ENCODE results near the gene MGAT5. TPM values are rescaled to one million over a fixed set of nuclear protein-coding genes. Genes with fewer than 3 reads are reported as not detected.

Gene MGAT5
- total and polyA plus RNA-seq, 3 experiments from 2014 or later = 6.4 to 42.4 (median 40.9) TPM

- CTCF ChIA-PET = interaction anchor here (0.9 to 4.3 kb wide), 6 partner anchors 15 to 151 kb away, joined by 3 to 15 read pairs (median 5); no protein-coding TSS in a partner anchor
- H3K4me3 Mint-ChIP-seq = no peak overlapping the region
- Histone ChIP-seq H3K4me3 (ENCODE audit: low read length) (no peak overlapping the region), H3K9me3 (ENCODE audit: low read length) (no peaks in the 10 kb centered on the region), H3K27me3 (ENCODE audit: insufficient read depth, low read length, poor library complexity, severe bottlenecking) (no peaks in the 10 kb centered on the region), H3K4me1 (ENCODE audit: insufficient read depth, low read length) (peaks cover 68% of the 10 kb centered on the region), H3K27ac (ENCODE audit: low read depth, low read length) (no peak overlapping the region), H3K36me3 (ENCODE audit: insufficient read depth, low read length) (no peaks in the 10 kb centered on the region)
- peaks cover 6 to 20% (median 6%) of the 10 kb centered on the region in 3 donors for H3K36me3 Mint-ChIP-seq
- POLR2A ChIA-PET = no interaction called here
- H3K9me3 Mint-ChIP-seq = no peaks in the 10 kb centered on the region
- H3K27me3 Mint-ChIP-seq = no peaks in the 10 kb centered on the region
- peaks cover 59 to 84% (median 83%) of the 10 kb centered on the region in 3 donors for H3K4me1 Mint-ChIP-seq
- peak overlapping the region in 1 of 8 donors; percentile 70 for H3K27ac Mint-ChIP-seq
- DNase-seq = no peak
These were observed 6.8 kb downstream of the MGAT5 start for GRCh38 chr2:134260713-134261112.

- POLR2A ChIA-PET = interaction anchor here (1.4 kb wide), 1 partner anchor 43 kb away, joined by 3 read pairs; no protein-coding TSS in a partner anchor
- CTCF ChIA-PET = interaction anchor here (1.2 to 4.3 kb wide), 8 partner anchors 9 to 150 kb away, joined by 4 to 15 read pairs (median 5); no protein-coding TSS in a partner anchor
- H3K9me3 ChIP-seq (ENCODE audit: low read length) = no peaks in the 10 kb centered on the region
- Mint-ChIP-seq H3K9me3 (no peaks in the 10 kb centered on the region), H3K4me3 (peak overlapping the region in 2 of 7 donors; percentile 12 to 39), H3K27ac (peak overlapping the region in 5 of 8 donors; percentile 29 to 70 (median 64)), H3K27me3 (no peaks in the 10 kb centered on the region), H3K36me3 (peaks cover 6 to 22% (median 6%) of the 10 kb centered on the region in 3 donors), H3K4me1 (peaks cover 60 to 81% (median 78%) of the 10 kb centered on the region in 3 donors)
- DNase-seq = no peak
- H3K36me3 ChIP-seq (ENCODE audit: insufficient read depth, low read length) = no peaks in the 10 kb centered on the region
- H3K27me3 ChIP-seq (ENCODE audit: insufficient read depth, low read length, poor library complexity, severe bottlenecking) = no peaks in the 10 kb centered on the region
- no peak overlapping the region for H3K4me3 ChIP-seq (ENCODE audit: low read length)
- no peak overlapping the region for H3K27ac ChIP-seq (ENCODE audit: low read depth, low read length)
- peaks cover 66% of the 10 kb centered on the region for H3K4me1 ChIP-seq (ENCODE audit: insufficient read depth, low read length)
These were observed 7.7 kb downstream of the MGAT5 start for GRCh38 chr2:134261398-134262131.

- H3K4me1 Mint-ChIP-seq = peaks cover 57 to 81% (median 78%) of the 10 kb centered on the region in 3 donors
These were observed 8.8 kb downstream of the MGAT5 start for GRCh38 chr2:134262684-134263083.

GRCh38 chr2:134268265-134268664 is 14.4 kb downstream of the MGAT5 start:
- Mint-ChIP-seq H3K27ac (no peak overlapping the region), H3K4me3 (no peak overlapping the region), H3K9me3 (no peaks in the 10 kb centered on the region), H3K4me1 (peaks cover 31 to 75% (median 66%) of the 10 kb centered on the region in 3 donors), H3K27me3 (no peaks in the 10 kb centered on the region), H3K36me3 (peaks cover 21 to 55% (median 26%) of the 10 kb centered on the region in 3 donors)
- H3K27me3 ChIP-seq (ENCODE audit: insufficient read depth, low read length, poor library complexity, severe bottlenecking) = no peaks in the 10 kb centered on the region
- no peak overlapping the region for H3K27ac ChIP-seq (ENCODE audit: low read depth, low read length)
- no peak for DNase-seq
- ChIA-PET CTCF (interaction anchor here (1.0 to 3.4 kb wide), 2 partner anchors 23 to 141 kb away, joined by 3 to 12 read pairs; no protein-coding TSS in a partner anchor), POLR2A (no interaction called here)
- H3K9me3 ChIP-seq (ENCODE audit: low read length) = no peaks in the 10 kb centered on the region
- H3K4me1 ChIP-seq (ENCODE audit: insufficient read depth, low read length) = peaks cover 16% of the 10 kb centered on the region
- H3K4me3 ChIP-seq (ENCODE audit: low read length) = no peak overlapping the region
- H3K36me3 ChIP-seq (ENCODE audit: insufficient read depth, low read length) = peaks cover 3% of the 10 kb centered on the region

More at GRCh38 chr2:134262684-134263083, 8.8 kb downstream of the MGAT5 start:
- POLR2A ChIA-PET = interaction anchor here (1.4 kb wide), 1 partner anchor 42 kb away, joined by 3 read pairs; no protein-coding TSS in a partner anchor
- H3K4me3 Mint-ChIP-seq = peak overlapping the region in 2 of 7 donors; percentile 5 to 10
- Histone ChIP-seq H3K4me3 (ENCODE audit: low read length) (no peak overlapping the region), H3K27ac (ENCODE audit: low read depth, low read length) (no peak overlapping the region), H3K27me3 (ENCODE audit: insufficient read depth, low read length, poor library complexity, severe bottlenecking) (no peaks in the 10 kb centered on the region), H3K9me3 (ENCODE audit: low read length) (no peaks in the 10 kb centered on the region), H3K4me1 (ENCODE audit: insufficient read depth, low read length) (peaks cover 55% of the 10 kb centered on the region), H3K36me3 (ENCODE audit: insufficient read depth, low read length) (no peaks in the 10 kb centered on the region)
- peaks cover 6 to 26% (median 6%) of the 10 kb centered on the region in 3 donors for H3K36me3 Mint-ChIP-seq
- DNase-seq = no peak
- CTCF ChIA-PET = interaction anchor here (0.8 to 4.3 kb wide), 5 partner anchors 8 to 150 kb away, joined by 3 to 15 read pairs (median 4); no protein-coding TSS in a partner anchor
- no peaks in the 10 kb centered on the region for H3K9me3 Mint-ChIP-seq
- H3K27me3 Mint-ChIP-seq = no peaks in the 10 kb centered on the region
- peak overlapping the region in 5 of 8 donors; percentile 23 to 81 (median 51) for H3K27ac Mint-ChIP-seq

GRCh38 chr2:134269230-134269629 is 15.4 kb downstream of the MGAT5 start:
- Histone ChIP-seq H3K4me1 (ENCODE audit: insufficient read depth, low read length) (peaks cover 15% of the 10 kb centered on the region), H3K27me3 (ENCODE audit: insufficient read depth, low read length, poor library complexity, severe bottlenecking) (no peaks in the 10 kb centered on the region), H3K36me3 (ENCODE audit: insufficient read depth, low read length) (peaks cover 3% of the 10 kb centered on the region), H3K9me3 (ENCODE audit: low read length) (no peaks in the 10 kb centered on the region), H3K27ac (ENCODE audit: low read depth, low read length) (no peak overlapping the region), H3K4me3 (ENCODE audit: low read length) (no peak overlapping the region)
- no peak for DNase-seq
- Mint-ChIP-seq H3K4me1 (peaks cover 37 to 78% (median 70%) of the 10 kb centered on the region in 3 donors), H3K9me3 (no peaks in the 10 kb centered on the region), H3K27ac (peak overlapping the region in 1 of 8 donors; percentile 4), H3K4me3 (no peak overlapping the region), H3K36me3 (peaks cover 21 to 56% (median 31%) of the 10 kb centered on the region in 3 donors), H3K27me3 (no peaks in the 10 kb centered on the region)
- ChIA-PET POLR2A (no interaction called here), CTCF (interaction anchor here (1.0 to 3.4 kb wide), 2 partner anchors 24 to 142 kb away, joined by 3 to 12 read pairs; no protein-coding TSS in a partner anchor)

- H3K36me3 Mint-ChIP-seq = peaks cover 18 to 54% (median 31%) of the 10 kb centered on the region in 3 donors
- H3K9me3 ChIP-seq (ENCODE audit: low read length) = no peaks in the 10 kb centered on the region
- no peak overlapping the region for H3K27ac ChIP-seq (ENCODE audit: low read depth, low read length)
- POLR2A ChIA-PET = no interaction called here
- no peak overlapping the region for H3K4me3 Mint-ChIP-seq
- no peaks in the 10 kb centered on the region for H3K9me3 Mint-ChIP-seq
- H3K27me3 Mint-ChIP-seq = no peaks in the 10 kb centered on the region
- no peak for DNase-seq
- H3K27me3 ChIP-seq (ENCODE audit: insufficient read depth, low read length, poor library complexity, severe bottlenecking) = no peaks in the 10 kb centered on the region
- H3K4me1 ChIP-seq (ENCODE audit: insufficient read depth, low read length) = peaks cover 15% of the 10 kb centered on the region
- peaks cover 44 to 83% (median 77%) of the 10 kb centered on the region in 3 donors for H3K4me1 Mint-ChIP-seq
- H3K27ac Mint-ChIP-seq = peak overlapping the region in 1 of 8 donors; percentile 27
- no peak overlapping the region for H3K4me3 ChIP-seq (ENCODE audit: low read length)
- CTCF ChIA-PET = interaction anchor here (1.5 to 3.4 kb wide), 2 partner anchors 8 to 25 kb away, joined by 4 to 12 read pairs; no protein-coding TSS in a partner anchor
- H3K36me3 ChIP-seq (ENCODE audit: insufficient read depth, low read length) = peaks cover 3% of the 10 kb centered on the region
These were observed 16.3 kb downstream of the MGAT5 start for GRCh38 chr2:134269972-134270735.

- peaks cover 3% of the 10 kb centered on the region for H3K36me3 ChIP-seq (ENCODE audit: insufficient read depth, low read length)
- ChIA-PET POLR2A (interaction anchor here (0.9 kb wide), 1 partner anchor 12 kb away, joined by 3 read pairs; no protein-coding TSS in a partner anchor), CTCF (interaction anchor here (1.5 to 3.4 kb wide), 3 partner anchors 9 to 140 kb away, joined by 4 to 12 read pairs (median 6); no protein-coding TSS in a partner anchor)
- peaks cover 15 to 55% (median 27%) of the 10 kb centered on the region in 3 donors for H3K36me3 Mint-ChIP-seq
- H3K27me3 ChIP-seq (ENCODE audit: insufficient read depth, low read length, poor library complexity, severe bottlenecking) = no peaks in the 10 kb centered on the region
- H3K4me3 ChIP-seq (ENCODE audit: low read length) = no peak overlapping the region
- no peak overlapping the region for H3K27ac ChIP-seq (ENCODE audit: low read depth, low read length)
- H3K9me3 ChIP-seq (ENCODE audit: low read length) = no peaks in the 10 kb centered on the region
- H3K4me3 Mint-ChIP-seq = no peak overlapping the region
- H3K27ac Mint-ChIP-seq = no peak overlapping the region
- no peak for DNase-seq
- peaks cover 56 to 90% (median 85%) of the 10 kb centered on the region in 3 donors for H3K4me1 Mint-ChIP-seq
- H3K4me1 ChIP-seq (ENCODE audit: insufficient read depth, low read length) = peaks cover 15% of the 10 kb centered on the region
- no peaks in the 10 kb centered on the region for H3K9me3 Mint-ChIP-seq
- no peaks in the 10 kb centered on the region for H3K27me3 Mint-ChIP-seq
These were observed 17.9 kb downstream of the MGAT5 start for GRCh38 chr2:134271758-134272157.

Measured in CD8-positive, alpha-beta memory T cell (primary cell).